HG03521 (cell line): ENCODE results near the gene SMG6.
"Not testable (repeated sequence)": the region's sequence is repeated elsewhere in the genome, so short reads cannot be mapped to it uniquely, and the experiment has no call there.

Source experiments
- ATAC-seq: cut with Tn5 transposase; IDR thresholded peaks from one replicate; pipeline ENCODE4 v1.9.1; 2021; ENCODE audit warnings: mild to moderate bottlenecking, moderate library complexity; ENCODE audit not compliant: unreplicated experiment

Gene SMG6

DNA sequence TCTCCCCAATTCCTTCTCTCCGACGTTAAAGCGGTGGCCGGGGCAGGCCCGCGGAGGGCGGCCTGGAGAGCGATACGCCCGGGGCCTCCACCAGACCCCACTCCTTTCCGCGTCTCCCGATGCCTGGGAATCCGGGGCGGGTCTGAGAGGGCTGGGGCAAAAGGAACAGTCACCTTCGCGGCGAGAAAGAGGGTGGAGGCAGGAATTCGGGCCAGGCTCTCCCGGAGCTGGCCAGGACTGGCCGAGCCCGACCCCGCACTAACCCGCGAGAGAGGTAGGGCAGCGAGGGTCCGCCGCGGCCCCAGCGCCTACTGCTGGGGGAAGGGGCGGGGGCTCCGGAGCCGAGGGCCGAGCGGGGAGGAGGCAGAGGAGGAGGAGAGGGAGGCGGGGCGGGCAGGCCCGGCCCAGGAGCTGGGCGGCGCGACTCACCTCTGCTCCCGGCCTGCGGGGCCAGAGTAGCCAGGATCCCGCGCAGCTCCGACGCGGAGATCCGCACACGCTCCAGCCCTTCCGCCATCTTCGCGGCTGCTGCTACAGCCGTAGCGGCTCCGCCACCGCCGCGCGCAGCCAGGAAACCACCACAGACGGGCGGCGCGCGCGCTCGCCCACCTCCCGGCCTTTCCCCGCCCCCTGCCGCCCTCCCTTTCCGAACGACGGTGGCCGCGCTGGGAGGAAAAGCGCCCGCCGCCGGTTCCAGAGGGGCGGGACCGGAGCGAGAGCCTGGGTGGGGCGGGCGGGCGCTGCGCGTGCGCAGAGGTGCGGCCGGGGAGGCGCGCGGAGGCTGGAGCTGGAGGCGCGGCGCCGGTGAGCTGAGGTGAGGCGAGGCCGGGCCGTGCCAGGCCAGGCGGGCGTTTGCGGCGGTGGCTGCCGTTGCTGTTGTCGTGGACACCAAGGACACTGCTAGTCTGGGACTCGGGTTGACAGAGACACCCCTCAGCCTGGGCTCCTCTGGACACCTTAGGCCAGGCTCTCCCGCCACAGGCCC lies at the start of gene SMG6, which contains the start of gene SRR:
Gene SMG6, minus strand, starts transcription at position 582 of the 985 bp plus-strand sequence. Its CDS starts 65 bp downstream, at position 517.
Gene SRR, plus strand, starts transcription at position 747 of the 985 bp plus-strand sequence. CDS start 11,611 bp downstream, outside the sequence.
- ATAC-seq = peak; percentile 74

GRCh38 chr17:2351269-2351668 lies 47.7 kb upstream of the SMG6 start:
- no peak for ATAC-seq

GRCh38 chr17:2347805-2348685 lies 44.5 kb upstream of the SMG6 start:
- ATAC-seq = no peak

GRCh38 chr17:2346475-2346874 lies 42.9 kb upstream of the SMG6 start:
- ATAC-seq = no peak

DNA sequence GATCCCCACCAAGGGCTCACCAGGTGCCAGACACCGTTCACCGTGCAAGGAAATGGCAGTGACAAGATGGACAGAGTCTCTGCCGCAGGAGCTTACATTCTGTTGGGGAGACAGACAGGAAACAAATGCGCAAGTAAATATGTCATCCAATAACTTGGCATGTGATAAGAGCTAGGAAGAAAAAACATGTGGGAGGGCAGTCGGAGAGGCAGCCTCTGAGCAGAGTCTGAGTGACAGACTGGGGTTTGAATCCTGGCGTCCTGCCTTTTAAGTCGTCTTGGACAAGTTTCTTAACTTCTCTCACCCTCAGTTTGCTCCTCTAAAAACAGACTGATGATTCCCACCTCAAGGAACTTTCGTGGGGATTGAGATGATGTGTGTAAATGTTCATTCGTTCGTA lies 40.9 kb upstream of the SMG6 start:
- ATAC-seq = no peak

GRCh38 chr17:2343421-2343820 lies 39.8 kb upstream of the SMG6 start:
- ATAC-seq = no peak

DNA sequence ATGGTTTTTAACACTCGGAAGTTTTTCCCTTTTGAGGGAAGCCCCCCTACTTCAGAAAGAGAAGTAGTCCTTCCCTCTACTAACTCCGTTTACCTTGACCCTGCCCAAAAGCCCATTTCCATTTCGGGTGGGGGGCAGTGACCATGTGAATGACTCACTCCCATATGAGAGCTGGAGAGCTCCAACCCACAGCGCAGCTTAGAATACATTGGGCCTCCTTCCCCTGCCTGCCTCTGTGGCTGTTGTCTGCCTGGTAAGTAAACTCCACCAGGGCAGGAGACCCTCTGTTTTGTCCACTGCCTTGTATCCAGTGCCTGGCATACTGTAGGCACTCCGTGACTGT lies 34.7 kb upstream of the SMG6 start:
- ATAC-seq = no peak

DNA sequence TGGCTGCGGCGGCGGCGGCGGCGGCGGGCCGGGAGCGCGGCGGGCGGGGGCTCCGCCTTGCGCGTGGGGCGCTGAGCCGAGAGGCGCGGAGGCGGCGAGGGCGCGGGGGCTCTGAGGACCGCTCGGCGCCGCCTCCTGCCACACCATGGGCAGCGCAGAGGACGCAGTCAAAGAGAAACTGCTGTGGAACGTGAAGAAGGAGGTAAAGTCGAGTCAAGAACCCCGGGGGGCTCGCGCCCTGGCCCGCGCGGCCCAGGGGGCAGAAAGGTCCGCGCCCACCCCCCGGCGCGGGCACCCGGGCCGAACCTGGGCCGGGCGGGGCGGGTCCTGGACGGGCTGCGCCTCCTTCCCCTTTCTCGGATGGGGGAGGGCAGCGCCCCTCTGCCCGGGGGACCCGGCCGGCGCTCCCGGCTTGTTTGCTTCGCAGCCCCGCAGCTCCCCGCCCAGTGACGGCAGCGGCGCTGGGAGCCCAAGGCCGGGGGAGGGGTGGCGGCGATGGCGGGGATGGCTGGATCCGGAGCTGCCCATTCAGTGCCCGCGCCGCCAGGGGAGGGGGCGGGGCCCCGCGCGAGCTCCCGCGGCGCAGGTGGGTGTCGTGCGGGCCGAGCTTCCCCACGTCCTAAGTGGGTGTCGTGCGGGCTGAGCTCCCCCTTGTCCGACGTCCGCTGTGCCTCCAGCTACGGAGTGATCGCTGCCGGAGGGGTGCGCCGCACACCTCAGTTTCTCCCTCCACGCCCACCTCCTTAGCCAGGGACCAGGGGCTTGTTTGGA lies 34.1 kb upstream of the SMG6 start:
- peak; percentile 32 for ATAC-seq

DNA sequence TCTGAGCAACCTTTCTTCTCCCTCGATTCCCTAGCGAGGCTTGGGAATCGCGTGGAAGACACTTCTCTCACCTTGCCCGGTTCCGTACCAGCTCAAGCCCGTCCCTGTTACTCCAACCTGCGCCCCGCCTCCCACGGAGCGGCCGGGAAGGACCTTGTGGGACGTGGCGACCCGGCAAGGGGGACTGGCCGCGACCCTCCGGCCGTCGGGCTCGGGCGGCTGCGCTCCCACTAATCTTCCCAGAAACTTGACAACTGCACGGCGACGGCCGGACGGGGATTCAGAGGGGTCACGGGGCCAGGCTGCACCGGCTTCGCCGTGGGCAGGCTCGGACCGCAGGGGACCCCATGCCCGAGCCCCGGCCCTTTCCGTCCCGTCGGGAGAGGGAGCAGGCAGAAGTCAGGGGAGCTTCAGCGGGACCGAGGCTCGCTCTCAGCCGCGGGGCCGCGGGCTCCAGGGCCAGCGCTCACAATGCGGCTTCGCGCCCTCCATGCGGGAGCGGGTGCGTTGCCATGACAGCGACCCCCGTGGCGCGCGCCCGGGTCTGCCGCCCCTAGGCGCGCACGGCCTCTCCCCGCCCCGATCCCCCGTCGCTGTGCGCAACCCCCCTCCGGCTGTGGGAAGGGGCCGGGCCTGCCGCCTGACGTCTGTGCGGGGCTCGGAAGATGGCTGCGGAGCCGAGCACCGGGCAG lies 33.4 kb upstream of the SMG6 start, which contains the start of gene SGSM2:
Gene SGSM2, plus strand, starts transcription at position 650 of the 692 bp plus-strand sequence. CDS start 188 bp downstream, outside the sequence.
- peak; percentile 26 for ATAC-seq

- ATAC-seq = peak; percentile 72
Observed at GRCh38 chr17:2336215-2336851, 32.7 kb upstream of the SMG6 start, which contains the start of gene TSR1. TSR1 (minus strand) TSS chr17:2336457; CDS start chr17:2336427, 30 bp downstream.

DNA sequence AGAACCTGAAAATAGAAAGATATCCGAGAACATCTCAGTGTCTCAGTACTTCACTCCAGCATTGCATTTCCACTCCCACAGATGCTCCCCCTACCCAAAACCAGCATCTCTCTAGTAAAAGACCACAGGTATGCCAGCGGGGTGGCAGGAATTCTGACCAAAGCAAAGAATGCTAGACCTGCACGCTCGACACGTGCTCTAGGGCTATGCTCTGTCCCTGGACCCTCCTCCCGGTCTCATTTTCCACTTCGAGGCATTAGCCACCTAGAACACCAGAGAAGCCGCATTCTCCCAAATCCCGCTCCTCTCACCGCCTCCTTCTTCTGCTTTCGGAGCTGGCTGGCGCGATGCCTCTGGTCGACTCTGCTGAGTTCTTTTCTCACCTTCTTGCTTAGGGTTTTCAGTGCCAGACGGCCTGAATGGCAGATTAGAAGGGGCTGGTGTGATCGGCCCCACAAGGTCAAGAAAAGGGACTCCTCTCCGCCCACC lies 32.2 kb upstream of the SMG6 start:
- no peak for ATAC-seq

GRCh38 chr17:2331303-2331702 lies 27.7 kb upstream of the SMG6 start:
- ATAC-seq = no peak

- ATAC-seq = no peak
Observed at GRCh38 chr17:2323629-2324314, 20.2 kb upstream of the SMG6 start.

DNA sequence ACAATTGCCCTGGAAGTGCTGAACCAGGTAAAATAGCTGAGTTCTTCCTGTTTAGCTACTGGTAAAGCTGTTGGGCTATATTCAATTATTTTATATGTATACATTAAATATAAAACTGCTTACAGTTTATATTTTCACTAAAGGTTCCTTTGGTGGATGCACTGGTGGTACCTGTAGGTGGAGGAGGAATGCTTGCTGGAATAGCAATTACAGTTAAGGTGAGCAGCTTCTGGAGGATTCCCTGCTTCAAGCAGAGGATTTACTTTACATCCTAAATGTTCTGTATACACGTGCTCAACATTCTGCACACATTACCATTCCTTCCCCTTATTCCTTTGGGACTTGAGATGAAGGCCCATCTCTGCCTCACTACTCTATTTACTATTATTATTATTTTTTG lies 17.8 kb upstream of the SMG6 start:
- ATAC-seq = no peak

DNA sequence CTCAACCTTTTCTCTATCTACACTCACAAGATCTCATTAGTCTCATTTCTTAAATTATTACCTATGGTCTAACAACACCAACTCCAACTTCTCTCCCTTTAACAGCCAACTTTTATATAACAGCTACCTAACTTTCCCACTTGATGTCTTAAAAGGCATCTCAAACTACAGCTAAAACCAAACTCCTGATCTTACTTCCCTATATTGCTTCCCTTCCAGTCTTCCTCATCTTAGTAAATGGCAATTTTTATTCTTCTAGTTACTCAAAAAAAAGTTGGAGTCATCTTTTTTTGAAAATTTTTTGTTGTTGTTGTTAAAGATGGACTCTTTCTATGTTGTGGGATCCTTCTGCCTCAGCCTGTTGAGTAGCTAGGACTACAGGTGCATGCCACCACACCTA lies 15.5 kb upstream of the SMG6 start:
- ATAC-seq = no peak

GRCh38 chr17:2317796-2318195 lies 14.2 kb upstream of the SMG6 start:
- no peak for ATAC-seq

GRCh38 chr17:2316916-2317205 lies 13.3 kb upstream of the SMG6 start:
- not testable (repeated sequence) for ATAC-seq

DNA sequence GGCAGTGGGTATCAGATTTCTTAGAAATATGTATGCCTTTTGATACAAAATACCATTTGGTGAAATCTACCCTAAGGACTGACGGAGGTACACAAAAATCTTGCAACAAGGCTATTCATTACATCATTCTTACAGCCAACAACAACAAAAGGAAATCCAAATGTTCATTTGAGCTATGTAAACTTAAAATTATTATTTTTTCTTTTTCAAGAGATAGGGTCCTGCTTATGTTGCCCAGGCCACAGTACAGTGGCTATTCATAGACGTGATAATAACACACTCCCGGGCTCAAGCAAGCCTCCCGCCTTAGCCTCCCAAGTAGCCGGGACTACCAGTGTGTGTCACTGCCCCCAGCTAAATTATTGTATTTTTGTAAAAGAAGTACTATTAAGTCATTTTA lies 9.2 kb upstream of the SMG6 start:
- no peak for ATAC-seq
